GM12891 (cell line): ENCODE results near the gene SELL. TPM values are rescaled to one million over a fixed set of nuclear protein-coding genes. Genes with fewer than 3 reads are reported as not detected.

Experiments used
- DNase-seq: peaks from one replicate; pipeline ENCODE4 v3.0.0; 2011; ENCODE audit warnings: low spot score; ENCODE audit not compliant: insufficient read length
- FAIRE-seq: peaks from 2 replicates; lab custom pipeline; 2011; peaks lifted over from hg19 to GRCh38; lab: Jason Lieb, UNC
- PAX5 ChIP-seq: IDR thresholded peaks from 2 replicates; pipeline ENCODE4 v1.6.1; 2011; ENCODE audit warnings: low read length, moderate library complexity, mild to moderate bottlenecking; ENCODE audit not compliant: insufficient read depth, severe bottlenecking
- POLR2A ChIP-seq: IDR thresholded peaks from 2 replicates; pipeline ENCODE4 v1.6.1; 2011; ENCODE audit warnings: low read depth, low read length, control low read depth
- POLR2AphosphoS5 ChIP-seq: IDR thresholded peaks from 2 replicates; pipeline ENCODE4 v1.6.1; 2011; ENCODE audit warnings: low read depth, low read length, control low read depth
- POU2F2 ChIP-seq: IDR thresholded peaks from 2 replicates; pipeline ENCODE4 v1.6.1; 2011; ENCODE audit warnings: low read depth, mild to moderate bottlenecking, control low read depth, low read length, moderate library complexity
- SPI1 ChIP-seq: IDR thresholded peaks from 2 replicates; pipeline ENCODE4 v1.6.1; 2011; ENCODE audit warnings: low read depth, low read length, control low read depth
- TAF1 ChIP-seq: IDR thresholded peaks from 2 replicates; pipeline ENCODE4 v1.6.1; 2011; ENCODE audit warnings: low read depth, low read length, control low read depth
- polyA plus RNA-seq: library from polyadenylated mRNA; unstranded; fragments of >200 nt; gene quantifications from one replicate; pipeline ENCODE4 v1.2.1, GENCODE V29; 2012; ENCODE audit warnings: low read depth, missing spikeins, inconsistent platforms; ENCODE audit not compliant: missing spikeins

SELL gene
- polyA plus RNA-seq: 10.6 TPM

GRCh38 chr1:169711469-169712308, at the start of gene SELL:
Gene SELL, minus strand, starts transcription at chr1:169711620. Its CDS starts 122 bp downstream, at chr1:169711498.
- FAIRE-seq: peak; percentile 93
- TF ChIP-seq PAX5 (no peak), POLR2A (no peak), SPI1 (peak; percentile 72), POU2F2 (no peak)

GRCh38 chr1:169759038-169759437, 47.6 kb upstream of the SELL start:
- no peak for DNase-seq
- TF ChIP-seq TAF1 (no peak), POLR2A (no peak), POLR2AphosphoS5 (no peak), PAX5 (no peak), SPI1 (no peak), POU2F2 (no peak)
- FAIRE-seq: no peak

More at GRCh38 chr1:169711469-169712308, at the start of gene SELL:
- DNase-seq: peak; percentile 24

GRCh38 chr1:169753549-169753948, 42.1 kb upstream of the SELL start:
- TF ChIP-seq PAX5 (no peak), POU2F2 (no peak), SPI1 (no peak), TAF1 (no peak), POLR2AphosphoS5 (no peak), POLR2A (no peak)
- DNase-seq (no peak), FAIRE-seq (no peak)

- TF ChIP-seq PAX5 (no peak), POLR2A (no peak), SPI1 (no peak), POU2F2 (no peak)
- FAIRE-seq: no peak
- no peak for DNase-seq
Observed at GRCh38 chr1:169750041-169750440, 38.6 kb upstream of the SELL start.

GRCh38 chr1:169746550-169746949, 35.1 kb upstream of the SELL start:
- DNase-seq (no peak), FAIRE-seq (no peak)
- TF ChIP-seq SPI1: no peak
- no peak for TF ChIP-seq POU2F2
- TF ChIP-seq PAX5: no peak
- TF ChIP-seq TAF1: no peak
- no peak for TF ChIP-seq POLR2AphosphoS5
- TF ChIP-seq POLR2A: no peak

- no peak for TF ChIP-seq POU2F2
- TF ChIP-seq SPI1: no peak
- TF ChIP-seq POLR2AphosphoS5: no peak
- no peak for TF ChIP-seq PAX5
- TF ChIP-seq POLR2A: no peak
- TF ChIP-seq TAF1: no peak
- no peak for DNase-seq
- no peak for FAIRE-seq
Observed at GRCh38 chr1:169745015-169745861, 33.8 kb upstream of the SELL start.

- FAIRE-seq (no peak), DNase-seq (no peak)
- TF ChIP-seq SPI1 (no peak), POU2F2 (no peak), TAF1 (no peak), POLR2A (no peak), POLR2AphosphoS5 (no peak), PAX5 (no peak)
Observed at GRCh38 chr1:169741666-169742394, 30.4 kb upstream of the SELL start.

- DNase-seq (no peak), FAIRE-seq (no peak)
- no peak for TF ChIP-seq TAF1
- no peak for TF ChIP-seq POU2F2
- no peak for TF ChIP-seq POLR2AphosphoS5
- TF ChIP-seq SPI1: no peak
- no peak for TF ChIP-seq POLR2A
- no peak for TF ChIP-seq PAX5
Observed at GRCh38 chr1:169739980-169740379, 28.6 kb upstream of the SELL start.

GRCh38 chr1:169733924-169734323, 22.5 kb upstream of the SELL start, which contains the start of gene SELE:
Gene SELE, minus strand, starts transcription at chr1:169734079. Its CDS starts 467 bp downstream, at chr1:169733612.
- FAIRE-seq (no peak), DNase-seq (no peak)
- TF ChIP-seq POLR2A (no peak), POU2F2 (no peak), TAF1 (no peak), SPI1 (no peak), POLR2AphosphoS5 (no peak), PAX5 (no peak)
